Cardiac muscle cell (in vitro differentiated cells and primary cell): ENCODE data around the gene GNG7. TPM values are rescaled to one million over a fixed set of nuclear protein-coding genes. Genes with fewer than 3 reads are reported as not detected.

ENCODE experiments used
- DNase-seq, 2 donors: peaks; one replicate each; pipeline versions ENCODE4 v3.0.0 to v3.0.0-alpha.2; 2010 to 2017; ENCODE audit warnings: low read depth in 1 of 2, low spot score in 1 of 2
- H3K27ac ChIP-seq: fragments of 200-600 bp; sonication (generic); 2 replicates; pipeline ENCODE4 v1.5.1; 2016
- H3K27me3 ChIP-seq: fragments of 200-600 bp; sonication (generic); 2 replicates; pipeline ENCODE4 v1.6.0; 2016; ENCODE audit warnings: control low read depth
- H3K36me3 ChIP-seq: fragments of 200-600 bp; sonication (generic); 2 replicates; pipeline ENCODE4 v1.5.1; 2016; ENCODE audit warnings: control low read depth
- H3K4me1 ChIP-seq: fragments of 200-600 bp; sonication (generic); 2 replicates; pipeline ENCODE4 v1.8.1; 2017; ENCODE audit warnings: low read depth, mild to moderate bottlenecking, mixed run types
- H3K4me3 ChIP-seq: fragments of 200-600 bp; sonication (generic); 2 replicates; pipeline ENCODE4 v1.5.1; 2016; ENCODE audit warnings: mild to moderate bottlenecking
- H3K9me3 ChIP-seq: fragments of 200-600 bp; sonication (generic); 2 replicates; pipeline ENCODE4 v1.5.1; 2017; ENCODE audit warnings: low read depth, mild to moderate bottlenecking, control low read depth
- CTCF ChIP-seq: IDR thresholded peaks from 2 replicates; pipeline ENCODE4 v1.5.1; 2012; ENCODE audit warnings: low read depth, mild to moderate bottlenecking, low read length
- polyA plus RNA-seq: library from polyadenylated mRNA; unstranded; fragments of >200 nt; fragmentation: Nextera tagmentation; extraction: Ambion mirVana; gene quantifications from 2 replicates; pipeline ENCODE4 v1.2.1, GENCODE V29; 2016
- total RNA-seq: library from RNA; depleted of rRNA; stranded (reverse); fragments of >200 nt; gene quantifications from 2 replicates; pipeline ENCODE4 v1.2.3, GENCODE V29; 2016

The GNG7 gene
- total and polyA plus RNA-seq, 2 experiments from 2014 or later, result 20.4 to 24.8 TPM

- DNase-seq, result no peak
- Histone ChIP-seq H3K9me3 (no peaks in the 10 kb centered on the region), H3K4me1 (peaks cover 5% of the 10 kb centered on the region), H3K36me3 (peaks cover 5% of the 10 kb centered on the region), H3K27ac (no peak overlapping the region), H3K27me3 (no peaks in the 10 kb centered on the region), H3K4me3 (no peak overlapping the region)
- TF ChIP-seq CTCF, result no peak
Measured at GRCh38 chr19:2734589-2735288, 32.2 kb upstream of the GNG7 start.

- peaks cover 5% of the 10 kb centered on the region for H3K36me3 ChIP-seq
- no peak overlapping the region for H3K27ac ChIP-seq
- no peak overlapping the region for H3K4me3 ChIP-seq
- H3K9me3 ChIP-seq, result no peaks in the 10 kb centered on the region
- DNase-seq, result no peak
- H3K4me1 ChIP-seq, result peaks cover under 1% of the 10 kb centered on the region
- no peak for TF ChIP-seq CTCF
- H3K27me3 ChIP-seq, result no peaks in the 10 kb centered on the region
Measured at GRCh38 chr19:2733930-2734588, 31.6 kb upstream of the GNG7 start.

DNA sequence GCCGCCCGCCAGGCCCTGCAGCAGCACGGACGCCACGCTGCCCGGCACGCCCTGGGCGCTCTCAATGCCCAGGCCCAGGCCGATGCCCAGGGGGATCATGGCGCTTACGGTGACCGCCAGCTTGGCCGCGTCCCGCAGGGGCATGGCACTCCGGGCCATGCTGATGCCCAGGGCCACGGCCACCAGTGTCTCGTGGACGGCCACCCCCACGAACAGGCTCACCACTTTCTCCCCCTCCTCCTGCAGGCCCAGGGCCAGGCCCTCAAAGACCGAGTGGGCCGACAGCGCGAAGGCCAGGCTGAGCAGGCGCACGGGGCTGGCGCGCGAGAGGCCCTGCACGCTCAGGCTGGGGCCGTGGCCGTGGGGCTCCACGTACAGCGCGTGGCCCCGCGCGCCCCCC is 30.4 kb upstream of the GNG7 start:
- no peaks in the 10 kb centered on the region for H3K4me1 ChIP-seq
- no peak for TF ChIP-seq CTCF
- H3K4me3 ChIP-seq, result no peak overlapping the region
- peaks cover 3% of the 10 kb centered on the region for H3K27me3 ChIP-seq
- no peak overlapping the region for H3K27ac ChIP-seq
- no peak for DNase-seq
- H3K36me3 ChIP-seq, result peaks cover 5% of the 10 kb centered on the region
- no peaks in the 10 kb centered on the region for H3K9me3 ChIP-seq

GRCh38 chr19:2732157-2732725 is 29.7 kb upstream of the GNG7 start:
- H3K9me3 ChIP-seq, result no peaks in the 10 kb centered on the region
- no peaks in the 10 kb centered on the region for H3K4me1 ChIP-seq
- peaks cover 9% of the 10 kb centered on the region for H3K27me3 ChIP-seq
- DNase-seq, result no peak
- no peak overlapping the region for H3K27ac ChIP-seq
- peaks cover 5% of the 10 kb centered on the region for H3K36me3 ChIP-seq
- H3K4me3 ChIP-seq, result no peak overlapping the region
- no peak for TF ChIP-seq CTCF

DNA sequence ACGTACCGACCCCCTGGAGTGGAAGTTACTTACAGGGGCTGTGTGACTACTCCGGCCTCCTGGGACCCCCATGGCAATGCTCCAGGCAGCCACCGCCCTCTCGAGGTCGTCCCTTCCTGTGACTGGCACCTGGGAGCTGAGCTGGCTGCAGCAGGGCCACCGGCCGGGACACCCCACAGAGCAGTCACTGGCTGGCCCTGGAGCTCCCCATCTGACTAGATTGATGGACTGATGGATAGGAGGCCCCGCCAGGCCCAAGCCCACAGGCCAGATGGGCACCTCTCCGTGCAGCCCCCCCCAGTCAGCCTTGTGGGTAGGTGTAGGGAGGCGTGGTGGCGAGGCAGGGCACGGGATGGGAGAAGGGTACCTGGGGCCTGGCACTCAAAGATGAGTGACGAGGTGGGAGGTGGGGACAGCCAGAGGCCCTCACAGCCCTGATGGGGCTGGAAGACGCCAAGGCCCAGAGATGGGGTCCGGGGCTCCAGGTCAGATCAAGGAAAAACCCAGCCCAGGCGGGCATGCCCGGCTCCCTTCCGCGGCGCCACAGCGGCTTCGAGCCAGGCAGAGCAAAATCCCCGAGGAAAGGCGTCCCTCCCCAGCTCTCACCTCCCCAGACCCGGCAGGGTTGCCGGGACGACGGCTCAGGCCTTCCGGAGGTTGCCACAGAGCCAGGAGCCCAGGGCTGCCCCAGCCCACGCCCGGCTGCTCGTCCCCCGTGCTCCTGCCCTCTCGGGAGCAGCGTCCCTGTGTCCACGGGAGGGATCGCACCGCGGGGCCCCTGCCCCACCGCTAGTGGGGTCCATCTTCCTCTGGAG is 28.9 kb upstream of the GNG7 start:
- no peaks in the 10 kb centered on the region for H3K4me1 ChIP-seq
- H3K4me3 ChIP-seq, result no peak overlapping the region
- peaks cover under 1% of the 10 kb centered on the region for H3K36me3 ChIP-seq
- no peak for TF ChIP-seq CTCF
- no peak for DNase-seq
- H3K9me3 ChIP-seq, result no peaks in the 10 kb centered on the region
- H3K27me3 ChIP-seq, result peaks cover 18% of the 10 kb centered on the region
- H3K27ac ChIP-seq, result no peak overlapping the region
